IMR-90 (cell line): Measurements from ENCODE around the gene SCFD2. TPM values are rescaled to one million over a fixed set of nuclear protein-coding genes. Genes with fewer than 3 reads are reported as not detected.

Experiments
- ATAC-seq: fragments of 200-7000 bp; cut with Tn5 transposase; 2 replicates; pipeline ENCODE4 v1.9.1; 2020; ENCODE audit warnings: low read depth, mild to moderate bottlenecking, moderate library complexity
- BruUV-seq: library from RNA; stranded (reverse); fragments of 400-500 nt; replicated peaks from 2 replicates; lab custom pipeline; 2021; lab: Mats Ljungman, UMichigan
- CTCF ChIA-PET: fragments of 300-600 bp; formaldehyde crosslinking; extraction: SDS; loops from one replicate; lab custom pipeline; 2021; ENCODE audit warnings: antibody characterized with exemption; lab: Yijun Ruan, JAX
- POLR2A ChIA-PET: fragments of 300-600 bp; sonication (Branson Sonifier 250); formaldehyde crosslinking; loops from one replicate; lab custom pipeline; 2022; ENCODE audit warnings: antibody characterized with exemption; ENCODE audit not compliant: unreplicated experiment; lab: Charles Lee
- DNase-seq: peaks from one replicate; pipeline ENCODE4 v3.0.0; 2013
- H2AFZ ChIP-seq: replicated peaks from 2 replicates; pipeline ENCODE3; 2013; ENCODE audit warnings: low read length, mild to moderate bottlenecking; ENCODE audit not compliant: poor library complexity
- H2AK5ac ChIP-seq: 2 replicates; pipeline ENCODE4 v1.6.1; 2013; ENCODE audit warnings: low read depth, low read length, inconsistent platforms
- H2AK9ac ChIP-seq: replicated peaks from 2 replicates; pipeline ENCODE3; 2013; ENCODE audit warnings: mild to moderate bottlenecking, low read depth, low read length, moderate library complexity; ENCODE audit not compliant: poor library complexity
- H2BK120ac ChIP-seq: 2 replicates; pipeline ENCODE4 v1.6.1; 2013; ENCODE audit warnings: low read depth, low read length, inconsistent platforms
- H2BK15ac ChIP-seq: 3 replicates; pipeline ENCODE4 v1.6.1; 2013; ENCODE audit warnings: low read depth, low read length, inconsistent platforms
- H2BK20ac ChIP-seq: 2 replicates; pipeline ENCODE4 v1.6.1; 2013; ENCODE audit warnings: low read depth, mild to moderate bottlenecking, inconsistent platforms, low read length, moderate library complexity
- H2BK5ac ChIP-seq: 2 replicates; pipeline ENCODE4 v1.6.1; 2013; ENCODE audit warnings: mild to moderate bottlenecking, low read depth, low read length, inconsistent platforms; ENCODE audit not compliant: poor library complexity, severe bottlenecking
- H3K14ac ChIP-seq: replicated peaks from 2 replicates; pipeline ENCODE4 v1.6.1; 2013; ENCODE audit warnings: low read depth, low read length, inconsistent platforms
- H3K18ac ChIP-seq: 2 replicates; pipeline ENCODE4 v1.6.1; 2013; ENCODE audit warnings: low read depth, low read length, control low read depth
- H3K23ac ChIP-seq: 2 replicates; pipeline ENCODE4 v1.6.1; 2013; ENCODE audit warnings: low read depth, low read length, inconsistent platforms
- H3K27ac ChIP-seq: 2 replicates; pipeline ENCODE4 v1.5.1; 2013; ENCODE audit warnings: mild to moderate bottlenecking, control low read depth, low read length; ENCODE audit not compliant: insufficient read depth
- H3K27me3 ChIP-seq: 2 replicates; pipeline ENCODE4 v1.6.1; 2013; ENCODE audit warnings: low read length; ENCODE audit not compliant: control insufficient read depth, insufficient read depth
- H3K36me3 ChIP-seq: 2 replicates; pipeline ENCODE4 v1.6.1; 2013; ENCODE audit warnings: low read length, mixed read lengths; ENCODE audit not compliant: control insufficient read depth, insufficient read depth
- H3K4ac ChIP-seq: 2 replicates; pipeline ENCODE4 v1.6.1; 2013; ENCODE audit warnings: low read depth, low read length, inconsistent platforms
- H3K4me1 ChIP-seq: 2 replicates; pipeline ENCODE4 v1.6.1; 2013; ENCODE audit warnings: low read length, mixed read lengths; ENCODE audit not compliant: control insufficient read depth, insufficient read depth
- H3K4me2 ChIP-seq: 2 replicates; pipeline ENCODE4 v1.6.1; 2013; ENCODE audit warnings: low read depth, mild to moderate bottlenecking, control low read depth, low read length, moderate library complexity
- H3K4me3 ChIP-seq: 2 replicates; pipeline ENCODE4 v1.5.1; 2013; ENCODE audit warnings: low read depth, mild to moderate bottlenecking, control low read depth, low read length, moderate library complexity; ENCODE audit not compliant: insufficient read depth
- H3K56ac ChIP-seq: 2 replicates; pipeline ENCODE4 v1.6.1; 2013; ENCODE audit warnings: low read length, inconsistent platforms; ENCODE audit not compliant: insufficient read depth; ENCODE audit errors: extremely low read depth
- H3K79me1 ChIP-seq, 2 experiments: 2 replicates each; pipeline ENCODE4 v1.6.1; 2013; ENCODE audit warnings: low read length in 2 of 2, inconsistent platforms in 1 of 2, low read depth in 1 of 2
- H3K9ac ChIP-seq: 2 replicates; pipeline ENCODE4 v1.6.1; 2013; ENCODE audit warnings: low read depth, low read length, control low read depth
- H3K9me1 ChIP-seq: 2 replicates; pipeline ENCODE4 v1.6.1; 2013; ENCODE audit warnings: low read length, inconsistent platforms; ENCODE audit not compliant: insufficient read depth
- H3K9me3 ChIP-seq: 2 replicates; pipeline ENCODE4 v1.6.1; 2013; ENCODE audit warnings: low read length; ENCODE audit not compliant: control insufficient read depth, insufficient read depth
- H4K20me1 ChIP-seq: 2 replicates; pipeline ENCODE4 v1.6.1; 2013; ENCODE audit warnings: low read length, inconsistent platforms; ENCODE audit not compliant: insufficient read depth
- H4K5ac ChIP-seq: 2 replicates; pipeline ENCODE4 v1.6.1; 2013; ENCODE audit warnings: mild to moderate bottlenecking, low read depth, low read length, control low read depth
- H4K8ac ChIP-seq, 2 experiments: 2 replicates each; pipeline ENCODE4 v1.6.1; 2013; ENCODE audit warnings: low read depth in 2 of 2, low read length in 2 of 2, control low read depth in 1 of 2, inconsistent platforms in 1 of 2
- H4K91ac ChIP-seq: 2 replicates; pipeline ENCODE4 v1.6.1; 2013; ENCODE audit warnings: low read depth, low read length, inconsistent platforms; ENCODE audit not compliant: insufficient read depth
- BHLHE40 ChIP-seq: fragments of 150-350 bp; IDR thresholded peaks from 2 replicates; pipeline ENCODE4 v1.6.1; 2016; ENCODE audit warnings: mild to moderate bottlenecking, low read depth, low read length
- FOS ChIP-seq: fragments of 150-350 bp; IDR thresholded peaks from 2 replicates; pipeline ENCODE4 v1.6.1; 2016; ENCODE audit warnings: low read depth, low read length
- MAFK ChIP-seq: IDR thresholded peaks from 2 replicates; pipeline ENCODE4 v1.6.1; 2012; ENCODE audit warnings: low read depth, low read length, improper control_type of control experiment
- MAZ ChIP-seq: IDR thresholded peaks from 2 replicates; pipeline ENCODE4 v1.6.1; 2012; ENCODE audit warnings: low read depth, mild to moderate bottlenecking, low read length, improper control_type of control experiment, moderate library complexity, borderline replicate concordance
- NFE2L2 ChIP-seq: fragments of 150-350 bp; IDR thresholded peaks from 2 replicates; pipeline ENCODE4 v1.6.1; 2016; ENCODE audit warnings: low read depth, mild to moderate bottlenecking, low read length
- POLR2A ChIP-seq: IDR thresholded peaks from 2 replicates; pipeline ENCODE4 v1.6.1; 2012; ENCODE audit warnings: mild to moderate bottlenecking, low read depth, low read length
- RAD21 ChIP-seq: IDR thresholded peaks from 2 replicates; pipeline ENCODE4 v1.6.1; 2012; ENCODE audit warnings: low read length, improper control_type of control experiment
- RCOR1 ChIP-seq: IDR thresholded peaks from 2 replicates; pipeline ENCODE4 v1.6.1; 2012; ENCODE audit warnings: mild to moderate bottlenecking, low read length, improper control_type of control experiment; ENCODE audit not compliant: insufficient replicate concordance
- SMC3 ChIP-seq: fragments of 150-350 bp; IDR thresholded peaks from 2 replicates; pipeline ENCODE4 v1.6.1; 2016; ENCODE audit warnings: low read depth, mild to moderate bottlenecking, antibody characterized with exemption, low read length, moderate library complexity
- WGBS, 2 experiments: methylation state at CpG; one replicate each; pipeline versions ENCODE4 v1.1.5 to v1.1.7; 2013; ENCODE audit warnings: missing lambda C conversion rate in 2 of 2; ENCODE audit not compliant: insufficient read length in 1 of 2; ENCODE audit errors: extremely low coverage in 2 of 2; 5-methylcytosine and 5-hydroxymethylcytosine counted together
- dilution Hi-C: fragments of 300-500 bp; cut with HindIII; formaldehyde crosslinking; loops from one replicate; pipeline ENCODE4 v1.14.3; 2018; ENCODE audit warnings: low sequenced_read_pairs; ENCODE audit not compliant: unreplicated experiment
- in situ Hi-C: fragments of 300-500 bp; cut with MboI; formaldehyde crosslinking; loops from 3 replicates; pipeline ENCODE4 v1.14.3; 2019; ENCODE audit warnings: low sequenced_read_pairs, inconsistent platforms, mixed read lengths
- intact Hi-C: fragments of 100-400 bp; cut with micrococcal nuclease; formaldehyde crosslinking; loops from 2 replicates; pipeline ENCODE4 v1.10.0; 2022
- polyA plus RNA-seq, 3 experiments: library from polyadenylated mRNA; depleted of rRNA; stranded (reverse); fragments of >200 nt; gene quantifications; 2 replicates each; pipeline ENCODE4 v1.2.3, GENCODE V29; 2012; ENCODE audit warnings: low replicate concordance in 1 of 3
- total RNA-seq: library from RNA; depleted of rRNA; stranded (reverse); fragments of >200 nt; gene quantifications from 2 replicates; pipeline ENCODE4 v1.2.3, GENCODE V29; 2012
- TF ChIP-seq, protein P1 (sequence below): conservative IDR thresholded peaks from 2 replicates; pipeline ENCODE4 v1.5.1; 2012; ENCODE audit warnings: mild to moderate bottlenecking, low read depth, low read length, improper control_type of control experiment

Gene SCFD2
- total and polyA plus RNA-seq, 2 of the 4 experiments (the other 2 are of a cell fraction): 18.9 to 62.4 TPM

DNA sequence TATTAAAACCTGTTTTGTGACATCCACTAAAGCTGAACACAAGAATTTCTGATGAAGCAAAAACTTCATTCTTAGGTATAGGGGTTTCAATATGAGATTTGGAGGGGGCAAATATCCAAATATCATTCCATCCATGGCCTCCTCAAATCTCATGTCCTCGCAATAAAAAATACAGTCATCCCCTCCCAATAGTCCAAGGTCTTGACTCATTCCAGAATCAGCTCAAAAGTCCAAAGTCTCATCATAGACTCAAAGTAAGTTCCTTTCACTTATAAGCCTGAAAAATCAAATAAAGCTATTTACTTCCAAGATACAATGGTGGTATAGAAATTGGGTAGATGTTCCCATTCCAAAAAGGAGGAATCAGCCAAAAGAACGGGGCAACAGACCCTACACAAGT is 213.4 kb downstream of the SCFD2 start:
- Histone ChIP-seq H4K91ac (no peak overlapping the region), H2BK15ac (no peak overlapping the region), H4K5ac (no peak overlapping the region), H3K27me3 (no peaks in the 10 kb centered on the region), H3K9ac (no peak overlapping the region), H4K8ac (no peak overlapping the region), H3K4me3 (no peak overlapping the region), H2AFZ (no peak overlapping the region), H3K9me1 (peaks cover 8% of the 10 kb centered on the region), H3K4ac (no peak overlapping the region), H2AK9ac (no peak overlapping the region), H3K36me3 (no peaks in the 10 kb centered on the region), H4K20me1 (no peaks in the 10 kb centered on the region), H2BK5ac (no peak overlapping the region), H2BK120ac (no peak overlapping the region), H3K27ac (no peak overlapping the region), H2AK5ac (no peak overlapping the region), H3K14ac (no peak overlapping the region), H3K18ac (no peak overlapping the region), H3K56ac (no peak overlapping the region), H3K4me2 (no peak overlapping the region), H3K4me1 (peaks cover 5% of the 10 kb centered on the region), H3K79me1 (peaks cover 0 to 6% of the 10 kb centered on the region in 2 experiments; a peak in 2 of 4 replicates), H3K23ac (no peak overlapping the region), H3K9me3 (no peaks in the 10 kb centered on the region), H2BK20ac (no peak overlapping the region)
- TF ChIP-seq MAFK: no peak
- TF ChIP-seq RAD21: no peak
- TF ChIP-seq RCOR1: no peak
- no peak for TF ChIP-seq SMC3
- no peak for TF ChIP-seq POLR2A
- TF ChIP-seq, protein P1, sequence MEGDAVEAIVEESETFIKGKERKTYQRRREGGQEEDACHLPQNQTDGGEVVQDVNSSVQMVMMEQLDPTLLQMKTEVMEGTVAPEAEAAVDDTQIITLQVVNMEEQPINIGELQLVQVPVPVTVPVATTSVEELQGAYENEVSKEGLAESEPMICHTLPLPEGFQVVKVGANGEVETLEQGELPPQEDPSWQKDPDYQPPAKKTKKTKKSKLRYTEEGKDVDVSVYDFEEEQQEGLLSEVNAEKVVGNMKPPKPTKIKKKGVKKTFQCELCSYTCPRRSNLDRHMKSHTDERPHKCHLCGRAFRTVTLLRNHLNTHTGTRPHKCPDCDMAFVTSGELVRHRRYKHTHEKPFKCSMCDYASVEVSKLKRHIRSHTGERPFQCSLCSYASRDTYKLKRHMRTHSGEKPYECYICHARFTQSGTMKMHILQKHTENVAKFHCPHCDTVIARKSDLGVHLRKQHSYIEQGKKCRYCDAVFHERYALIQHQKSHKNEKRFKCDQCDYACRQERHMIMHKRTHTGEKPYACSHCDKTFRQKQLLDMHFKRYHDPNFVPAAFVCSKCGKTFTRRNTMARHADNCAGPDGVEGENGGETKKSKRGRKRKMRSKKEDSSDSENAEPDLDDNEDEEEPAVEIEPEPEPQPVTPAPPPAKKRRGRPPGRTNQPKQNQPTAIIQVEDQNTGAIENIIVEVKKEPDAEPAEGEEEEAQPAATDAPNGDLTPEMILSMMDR: no peak
- no peak for TF ChIP-seq MAZ
- TF ChIP-seq BHLHE40: no peak
- TF ChIP-seq FOS: no peak
- no peak for TF ChIP-seq NFE2L2
- in situ Hi-C loops (no loop called here), intact Hi-C loops (no loop called here), dilution Hi-C loops (no loop called here)
- ChIA-PET POLR2A (no interaction called here), CTCF (interaction anchor here (1.1 to 1.9 kb wide), 2 partner anchors 9 to 21 kb away, joined by 3 to 6 read pairs; no protein-coding TSS in a partner anchor)
- ATAC-seq (no peak), DNase-seq (no peak)
- BruUV-seq: no TSS peak
- no CpG with 5 or more reads among the region's 2 CpGs for WGBS, 2 experiments
